CD4-positive, alpha-beta T cell treated with Interleukin-10 for 1 hour (primary cell): ENCODE measurements around the gene CACNA2D2.

Source experiments
- DNase-seq: peaks from one replicate; pipeline ENCODE4 v3.0.0-alpha.2; 2020

CACNA2D2 gene

GRCh38 chr3:50419595-50420370 lies 83.7 kb downstream of the CACNA2D2 start:
- no peak for DNase-seq

- DNase-seq = no peak
Measured at GRCh38 chr3:50418850-50419249, 84.6 kb downstream of the CACNA2D2 start.

- no peak for DNase-seq
Measured at GRCh38 chr3:50417637-50418033, 85.8 kb downstream of the CACNA2D2 start.

GRCh38 chr3:50416736-50417636 lies 86.4 kb downstream of the CACNA2D2 start:
- DNase-seq = no peak

- DNase-seq = no peak
Measured at GRCh38 chr3:50415816-50416215, 87.6 kb downstream of the CACNA2D2 start.

- no peak for DNase-seq
Measured at GRCh38 chr3:50415061-50415460, 88.4 kb downstream of the CACNA2D2 start.

- DNase-seq = no peak
Measured at GRCh38 chr3:50414616-50415015, 88.8 kb downstream of the CACNA2D2 start.

- no peak for DNase-seq
Measured at GRCh38 chr3:50412231-50412754, 91.1 kb downstream of the CACNA2D2 start.

GRCh38 chr3:50411229-50411628 lies 92.2 kb downstream of the CACNA2D2 start:
- DNase-seq = no peak

- DNase-seq = no peak
Measured at GRCh38 chr3:50410608-50411139, 92.8 kb downstream of the CACNA2D2 start.

GRCh38 chr3:50410185-50410584 lies 93.2 kb downstream of the CACNA2D2 start:
- DNase-seq = no peak

- no peak for DNase-seq
Measured at GRCh38 chr3:50408443-50408944, 94.9 kb downstream of the CACNA2D2 start.

GRCh38 chr3:50406487-50406886 lies 96.9 kb downstream of the CACNA2D2 start:
- no peak for DNase-seq

GRCh38 chr3:50405249-50405648 lies 98.2 kb downstream of the CACNA2D2 start:
- DNase-seq = no peak

GRCh38 chr3:50401978-50402595 lies 101.3 kb downstream of the CACNA2D2 start:
- DNase-seq = no peak

- no peak for DNase-seq
Measured at GRCh38 chr3:50396502-50396901, 106.9 kb downstream of the CACNA2D2 start.

GRCh38 chr3:50395070-50395860 lies 108.2 kb downstream of the CACNA2D2 start:
- peak; percentile 16 for DNase-seq

- DNase-seq = no peak
Measured at GRCh38 chr3:50393061-50393460, 110.4 kb downstream of the CACNA2D2 start.

GRCh38 chr3:50392101-50392715 lies 111.2 kb downstream of the CACNA2D2 start:
- no peak for DNase-seq

GRCh38 chr3:50390508-50391224 lies 112.8 kb downstream of the CACNA2D2 start:
- no peak for DNase-seq

GRCh38 chr3:50389414-50389767 lies 114.0 kb downstream of the CACNA2D2 start:
- no peak for DNase-seq
